Measurements from ENCODE around the gene RFX2. TPM values are rescaled to one million over a fixed set of nuclear protein-coding genes. Genes with fewer than 3 reads are reported as not detected.
A peak's percentile ranks its signal among the peaks of the same experiment; 100 is the strongest.

Gene RFX2
- total RNA-seq, 3 donors from 2014 or later: 6.1 to 16.2 (median 9.2) TPM

DNA sequence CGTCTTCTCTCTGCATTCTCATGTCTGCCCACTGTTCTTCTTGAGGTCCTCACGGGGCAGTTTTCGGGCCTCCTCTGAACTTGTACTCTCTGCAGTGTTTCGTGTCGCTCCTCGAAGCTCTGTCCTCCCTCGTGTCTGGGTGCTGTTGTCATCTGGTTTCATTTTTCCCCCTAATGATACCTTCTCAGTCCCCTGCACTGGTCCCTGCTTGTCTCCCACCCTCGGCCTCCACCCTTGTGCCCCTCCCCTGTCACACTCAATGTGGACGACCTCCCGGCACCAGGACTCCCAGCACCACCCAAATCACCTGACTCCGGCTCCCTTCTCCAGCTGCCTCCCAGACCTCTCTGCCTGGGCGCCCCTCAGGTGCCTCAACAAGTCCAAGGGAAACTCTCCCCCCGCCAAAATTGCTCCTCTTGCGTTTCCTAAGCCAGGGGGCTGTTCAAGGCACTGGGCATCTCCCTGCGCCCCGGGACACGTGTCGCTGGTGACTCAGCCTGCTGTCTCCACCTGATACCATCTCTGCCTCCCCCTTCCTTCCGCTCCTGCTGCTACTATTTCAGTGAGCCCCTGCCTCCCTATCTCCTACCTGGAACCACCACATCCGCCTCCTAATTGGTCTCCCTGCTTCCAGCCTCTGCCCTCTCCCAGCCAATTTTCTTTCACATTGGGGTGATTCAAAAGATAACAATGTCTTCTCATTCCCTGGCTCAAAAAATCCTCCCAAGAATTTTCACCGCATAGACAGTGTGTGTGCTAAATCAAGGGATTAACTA is 49.5 kb downstream of the RFX2 start:
- no peaks in the 10 kb centered on the region for H3K9me3 ChIP-seq
- H3K36me3 ChIP-seq: no peaks in the 10 kb centered on the region
- peak overlapping the region; percentile 81 to 95 for H3K27ac ChIP-seq
- TF ChIP-seq POLR2A (IDR thresholded peaks at IDR 0.05) (no peak), POLR2AphosphoS5 (IDR thresholded peaks at IDR 0.05) (no peak)
- TF ChIP-seq, protein P1, sequence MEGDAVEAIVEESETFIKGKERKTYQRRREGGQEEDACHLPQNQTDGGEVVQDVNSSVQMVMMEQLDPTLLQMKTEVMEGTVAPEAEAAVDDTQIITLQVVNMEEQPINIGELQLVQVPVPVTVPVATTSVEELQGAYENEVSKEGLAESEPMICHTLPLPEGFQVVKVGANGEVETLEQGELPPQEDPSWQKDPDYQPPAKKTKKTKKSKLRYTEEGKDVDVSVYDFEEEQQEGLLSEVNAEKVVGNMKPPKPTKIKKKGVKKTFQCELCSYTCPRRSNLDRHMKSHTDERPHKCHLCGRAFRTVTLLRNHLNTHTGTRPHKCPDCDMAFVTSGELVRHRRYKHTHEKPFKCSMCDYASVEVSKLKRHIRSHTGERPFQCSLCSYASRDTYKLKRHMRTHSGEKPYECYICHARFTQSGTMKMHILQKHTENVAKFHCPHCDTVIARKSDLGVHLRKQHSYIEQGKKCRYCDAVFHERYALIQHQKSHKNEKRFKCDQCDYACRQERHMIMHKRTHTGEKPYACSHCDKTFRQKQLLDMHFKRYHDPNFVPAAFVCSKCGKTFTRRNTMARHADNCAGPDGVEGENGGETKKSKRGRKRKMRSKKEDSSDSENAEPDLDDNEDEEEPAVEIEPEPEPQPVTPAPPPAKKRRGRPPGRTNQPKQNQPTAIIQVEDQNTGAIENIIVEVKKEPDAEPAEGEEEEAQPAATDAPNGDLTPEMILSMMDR (IDR thresholded peaks at IDR 0.05): no peak
- H3K4me3 ChIP-seq: peak overlapping the region in 1 of 3 donors; percentile 25
- H3K4me1 ChIP-seq: peaks cover 11 to 17% of the 10 kb centered on the region in 2 donors
- peak; percentile 56 to 59 for DNase-seq (ENCODE audit: low spot score in 2 of 2)
- H3K27me3 ChIP-seq: no peaks in the 10 kb centered on the region
- intact Hi-C loops (cut with DNase I; ENCODE audit: low total_unique reads): loop anchor here (5.0 kb wide), 1 partner anchor 52 kb away; the partner anchor contains the start of gene RFX2

DNA sequence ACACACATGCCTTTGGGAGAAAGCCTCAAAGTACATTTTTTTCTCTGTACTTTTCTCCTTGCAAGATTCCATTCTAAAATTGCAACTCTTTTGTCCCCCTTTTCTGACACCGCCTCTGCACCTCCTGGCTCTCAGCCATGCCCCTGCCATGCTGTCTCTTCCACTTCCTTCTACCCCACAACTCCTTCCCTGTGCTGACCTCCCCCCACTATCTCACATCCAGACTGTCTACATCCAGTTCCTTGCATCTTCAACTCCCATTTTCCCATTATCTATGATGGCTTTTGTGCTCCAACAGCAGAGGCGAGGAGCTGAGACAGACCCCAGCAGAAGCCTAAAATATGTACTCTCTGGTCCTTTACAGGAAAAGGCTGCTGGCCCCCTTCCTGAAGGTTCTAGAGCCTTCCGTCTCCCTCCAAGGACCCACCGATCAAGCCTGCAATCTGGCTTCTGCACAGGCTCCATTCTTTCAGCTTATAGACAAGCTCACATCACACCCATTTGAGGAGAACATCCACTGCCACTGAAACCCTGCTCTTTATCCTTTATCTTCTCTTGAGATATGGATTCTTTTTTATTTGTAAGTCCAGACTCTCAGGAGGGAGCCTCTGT is 50.2 kb downstream of the RFX2 start:
- peak; percentile 14 to 17 for DNase-seq (ENCODE audit: low spot score in 2 of 2)
- Histone ChIP-seq H3K9me3 (no peaks in the 10 kb centered on the region), H3K27me3 (no peaks in the 10 kb centered on the region), H3K4me1 (peaks cover 11 to 17% of the 10 kb centered on the region in 2 donors), H3K36me3 (no peaks in the 10 kb centered on the region), H3K4me3 (no peak overlapping the region), H3K27ac (peak overlapping the region; percentile 81 to 95)
- intact Hi-C loops (cut with DNase I; ENCODE audit: low total_unique reads): loop anchor here (5.0 kb wide), 2 partner anchors 52 to 1743 kb away; partner anchors contain the start of gene RFX2
- TF ChIP-seq, protein P1 (IDR thresholded peaks at IDR 0.05): no peak
- TF ChIP-seq POLR2A (IDR thresholded peaks at IDR 0.05): no peak
- TF ChIP-seq POLR2AphosphoS5 (IDR thresholded peaks at IDR 0.05): no peak

DNA sequence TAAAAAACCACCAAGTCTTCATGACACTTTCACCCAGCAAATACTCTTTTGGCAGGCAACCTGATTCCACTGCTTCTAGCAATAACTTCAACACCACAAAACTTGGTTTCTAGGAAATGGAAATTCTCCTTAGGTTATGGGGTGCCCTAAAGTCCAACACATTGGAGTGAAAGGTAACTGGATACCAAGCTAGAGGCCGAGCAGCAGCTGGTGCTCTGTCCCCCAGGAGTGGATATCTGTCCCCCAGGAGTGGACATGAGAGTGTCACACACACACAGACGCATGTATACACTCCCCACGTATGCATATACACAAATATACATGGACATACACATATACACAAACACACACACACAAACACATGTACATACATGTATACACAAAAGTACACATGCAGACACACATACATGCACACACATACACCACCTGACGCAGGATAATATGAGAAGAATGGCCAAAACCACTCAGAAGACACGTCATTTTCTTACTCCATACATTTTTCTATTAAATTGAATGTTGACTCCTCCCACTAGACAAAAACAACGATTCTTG is 50.8 kb downstream of the RFX2 start:
- H3K9me3 ChIP-seq: no peaks in the 10 kb centered on the region
- no peak overlapping the region for H3K4me3 ChIP-seq
- peak in 1 of 2 donors; percentile 10 for DNase-seq (ENCODE audit: low spot score in 2 of 2)
- peaks cover 11 to 17% of the 10 kb centered on the region in 2 donors for H3K4me1 ChIP-seq
- H3K27me3 ChIP-seq: no peaks in the 10 kb centered on the region
- H3K36me3 ChIP-seq: no peaks in the 10 kb centered on the region
- intact Hi-C loops (cut with DNase I; ENCODE audit: low total_unique reads): loop anchor here (5.0 kb wide), 1 partner anchor 1742 kb away; no protein-coding TSS in a partner anchor
- TF ChIP-seq, protein P1 (IDR thresholded peaks at IDR 0.05): no peak
- TF ChIP-seq POLR2A (IDR thresholded peaks at IDR 0.05) (no peak), POLR2AphosphoS5 (IDR thresholded peaks at IDR 0.05) (no peak)
- H3K27ac ChIP-seq: peak overlapping the region; percentile 81 to 95

DNA sequence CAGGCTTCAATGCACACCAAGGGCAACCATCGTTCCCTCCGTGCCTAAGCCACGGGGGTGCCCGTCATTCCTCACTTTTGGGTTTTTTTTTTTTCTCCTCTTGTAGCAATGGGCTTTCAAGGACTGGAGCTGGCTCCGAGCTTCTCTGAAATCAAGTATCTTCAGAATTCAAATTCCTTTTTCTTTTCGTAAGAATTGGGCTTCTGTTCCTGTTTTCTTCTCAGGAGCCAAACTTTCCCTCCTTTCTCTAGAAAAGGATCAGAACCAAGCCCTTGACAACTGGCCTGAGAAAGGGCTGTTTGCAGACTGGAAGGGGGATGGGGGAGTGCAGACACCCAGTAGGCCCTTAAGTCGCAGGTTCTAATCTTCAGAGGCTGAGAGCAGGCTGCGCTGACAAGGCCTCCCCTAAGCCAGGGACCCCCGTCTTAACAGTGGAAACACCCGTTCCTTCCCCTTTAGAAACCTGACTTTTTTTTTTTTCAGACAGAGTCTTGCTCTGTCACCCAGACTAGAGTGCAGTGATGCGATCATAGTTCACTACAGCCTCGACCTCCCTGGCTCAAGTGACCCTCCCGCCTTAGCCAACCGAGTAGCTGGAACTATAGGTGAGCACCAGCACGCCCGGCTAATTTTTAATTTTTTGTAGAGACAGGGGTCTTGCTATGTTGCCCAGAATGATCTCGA is 51.6 kb downstream of the RFX2 start:
- peak; percentile 15 to 36 for DNase-seq (ENCODE audit: low spot score in 2 of 2)

More for the DNA sequence above, 51.6 kb downstream of the RFX2 start:
- intact Hi-C loops (cut with DNase I; ENCODE audit: low total_unique reads): loop anchor here (5.0 kb wide), 1 partner anchor 1741 kb away; no protein-coding TSS in a partner anchor
- TF ChIP-seq, protein P1 (IDR thresholded peaks at IDR 0.05): no peak
- TF ChIP-seq POLR2A (IDR thresholded peaks at IDR 0.05): no peak
- no peak for TF ChIP-seq POLR2AphosphoS5 (IDR thresholded peaks at IDR 0.05)
- Histone ChIP-seq H3K36me3 (no peaks in the 10 kb centered on the region), H3K9me3 (no peaks in the 10 kb centered on the region), H3K4me3 (no peak overlapping the region), H3K27me3 (no peaks in the 10 kb centered on the region), H3K27ac (peak overlapping the region; percentile 95 to 99), H3K4me1 (peaks cover 11 to 17% of the 10 kb centered on the region in 2 donors)

Measured in breast epithelium (tissue), 4 donors.